T-helper 2 cell treated with Interferon-gamma antibody and Interleukin-4, amounts not matched to agents 100 ng/mL and 5 ng/mL, for 36 hours (primary cell): ENCODE measurements around the gene MAP2K4. TPM values are rescaled to one million over a fixed set of nuclear protein-coding genes. Genes with fewer than 3 reads are reported as not detected.
"Not testable (repeated sequence)": the region's sequence is repeated elsewhere in the genome, so short reads cannot be mapped to it uniquely, and the experiment has no call there.

Experiments
- intact Hi-C: fragments of 100-400 bp; cut with micrococcal nuclease; formaldehyde crosslinking; loops from one replicate; pipeline ENCODE4 v1.15.1; 2023
- total RNA-seq: library from RNA; stranded (reverse); gene quantifications from 2 replicates; pipeline ENCODE4 v1.2.3, GENCODE V29; 2022

Gene MAP2K4
- total RNA-seq, 1 donor from 2014 or later, result 26.4 TPM

DNA sequence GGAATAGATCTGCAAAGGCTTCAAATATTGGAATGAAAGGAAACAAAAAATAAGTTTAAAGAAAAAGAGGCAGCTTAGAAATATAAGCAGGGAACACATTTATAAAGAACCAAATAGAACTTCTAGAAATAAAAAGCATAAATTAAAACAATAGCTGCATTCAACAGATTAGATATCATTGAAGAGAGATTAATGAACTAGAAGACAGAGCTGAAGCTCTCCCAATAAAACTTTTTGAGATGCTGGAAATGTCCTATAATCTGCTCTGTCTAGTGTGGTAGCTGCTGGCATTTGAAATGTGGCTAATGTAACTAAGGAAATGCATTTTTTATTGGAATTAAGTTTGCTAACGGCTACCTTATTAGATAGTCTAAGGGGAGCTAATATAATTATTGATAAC is 115.6 kb downstream of the MAP2K4 start:
- intact Hi-C loops, result no loop called here

DNA sequence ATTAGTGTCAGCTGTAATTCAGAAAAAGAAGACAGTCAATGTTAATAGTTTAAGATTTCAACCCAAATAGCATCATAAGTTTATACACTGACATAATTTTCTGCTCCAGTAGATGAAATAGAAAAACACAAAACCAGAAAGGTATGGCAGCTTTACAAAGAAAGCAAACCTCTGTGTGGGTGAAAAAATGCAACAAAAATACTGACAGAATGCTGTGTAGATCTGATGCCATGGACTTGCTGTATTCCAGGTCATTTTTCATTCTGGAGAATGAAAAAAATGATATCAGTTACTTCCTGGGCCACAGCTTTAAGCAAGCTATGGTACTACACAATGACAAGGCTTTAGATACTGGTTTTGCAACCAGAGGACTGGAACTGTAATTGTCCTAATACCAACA is 116.0 kb downstream of the MAP2K4 start:
- intact Hi-C loops, result no loop called here

DNA sequence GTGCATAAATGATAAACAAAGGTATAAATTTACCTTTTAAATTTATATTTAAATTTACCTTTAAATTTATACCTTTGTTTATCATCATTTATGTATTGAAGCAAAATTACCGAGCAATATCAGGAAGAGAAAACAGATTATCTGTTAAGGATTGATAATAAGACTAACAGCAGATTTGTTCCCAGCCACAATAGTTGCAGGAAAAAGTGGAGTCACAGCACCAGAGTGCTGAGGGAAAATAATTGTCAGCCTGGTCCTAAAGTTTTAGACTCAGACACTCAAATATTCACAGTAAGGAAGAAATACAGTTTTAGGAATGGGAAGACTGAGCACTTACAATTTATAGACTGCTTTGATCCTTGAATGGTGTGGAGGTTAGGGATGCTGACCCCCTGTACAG is 117.2 kb downstream of the MAP2K4 start:
- intact Hi-C loops, result no loop called here

DNA sequence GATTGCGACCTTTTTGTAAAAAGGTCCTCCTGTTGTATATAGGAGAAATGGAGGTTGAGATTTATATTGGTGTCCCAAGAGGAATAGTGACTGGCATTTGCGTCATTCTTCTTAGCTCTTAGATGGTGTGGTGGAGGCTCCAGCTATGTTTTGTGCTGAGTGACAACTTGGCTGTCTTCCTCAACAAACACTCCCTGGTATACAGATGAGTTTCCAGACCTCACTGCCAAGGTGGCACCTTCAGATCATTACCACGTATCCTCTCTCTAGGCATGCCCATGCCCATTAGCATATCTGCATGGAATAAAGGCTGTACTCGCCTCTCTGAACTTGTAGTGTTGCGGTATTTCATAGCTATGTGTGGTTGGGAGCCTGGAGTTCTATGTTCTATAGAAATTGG is 120.0 kb downstream of the MAP2K4 start:
- intact Hi-C loops, result no loop called here

DNA sequence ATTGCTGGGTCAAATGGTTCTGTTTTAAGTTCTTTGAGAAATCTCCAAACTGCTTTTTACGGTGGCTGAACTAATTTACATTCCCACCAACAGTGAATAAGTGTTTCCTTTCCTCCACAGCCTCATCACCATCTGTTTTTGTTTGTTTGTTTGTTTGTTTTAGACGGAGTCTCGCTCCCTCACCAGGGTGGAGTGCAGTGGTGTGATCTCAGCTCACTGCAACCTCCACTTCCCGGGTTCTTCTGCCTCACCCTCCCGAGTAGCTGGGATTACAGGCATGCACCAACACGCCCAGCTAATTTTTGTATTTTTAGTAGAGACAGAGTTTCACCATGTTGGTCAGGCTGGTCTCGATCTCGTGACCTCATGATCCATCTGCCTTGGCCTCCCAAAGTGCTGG is 141.5 kb downstream of the MAP2K4 start:
- intact Hi-C loops, result not testable (repeated sequence)

DNA sequence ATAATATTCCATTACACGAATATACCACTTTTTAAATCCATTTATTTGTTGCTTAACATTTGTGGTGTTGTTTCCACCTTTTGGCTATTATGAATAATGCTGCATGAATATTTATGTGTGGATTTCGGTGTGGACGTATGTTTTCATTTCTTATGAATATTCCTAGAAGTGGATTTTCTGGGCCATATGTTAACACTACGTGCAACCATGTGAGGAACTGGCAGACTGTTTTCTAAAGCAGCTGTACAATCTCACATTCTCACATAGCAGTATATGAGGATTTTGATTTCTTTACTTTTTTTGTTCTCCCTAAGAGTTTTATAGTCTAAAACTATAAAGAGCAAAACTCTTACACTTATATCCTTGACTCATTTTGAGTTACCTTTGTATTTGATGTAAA is 143.4 kb downstream of the MAP2K4 start:
- intact Hi-C loops, result no loop called here

DNA sequence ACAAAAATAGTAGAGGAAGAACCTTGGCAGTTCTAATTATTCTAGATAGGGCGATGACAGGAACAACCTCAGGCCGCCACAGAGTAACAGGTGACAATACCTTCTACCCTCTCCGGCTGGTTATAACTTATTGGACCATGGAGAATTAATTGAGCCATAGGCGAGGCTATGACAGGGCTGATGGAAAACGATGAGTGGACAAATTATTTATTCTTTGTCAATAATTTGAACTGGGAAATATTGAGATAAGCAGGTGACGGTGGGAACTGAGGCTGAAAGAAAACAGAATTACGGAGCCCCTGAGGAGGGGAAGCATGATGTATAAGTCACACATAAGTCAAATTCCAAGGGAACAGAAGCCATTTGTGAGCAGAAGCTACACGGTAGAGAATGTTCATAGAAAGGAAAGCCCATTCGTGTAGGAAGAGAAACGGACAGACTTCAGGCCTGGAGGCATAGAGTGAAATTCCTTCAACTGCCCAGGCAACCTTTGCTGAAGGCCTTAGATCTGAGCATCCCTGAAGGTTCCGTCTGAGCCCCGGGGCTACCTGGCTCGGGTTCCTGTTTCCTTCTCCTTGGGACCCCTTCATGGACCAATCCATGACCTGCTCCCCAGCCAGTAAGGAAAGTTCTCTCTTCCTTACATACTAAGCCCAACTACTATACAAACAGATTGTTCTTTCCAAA is 158.1 kb downstream of the MAP2K4 start:
- intact Hi-C loops, result no loop called here

DNA sequence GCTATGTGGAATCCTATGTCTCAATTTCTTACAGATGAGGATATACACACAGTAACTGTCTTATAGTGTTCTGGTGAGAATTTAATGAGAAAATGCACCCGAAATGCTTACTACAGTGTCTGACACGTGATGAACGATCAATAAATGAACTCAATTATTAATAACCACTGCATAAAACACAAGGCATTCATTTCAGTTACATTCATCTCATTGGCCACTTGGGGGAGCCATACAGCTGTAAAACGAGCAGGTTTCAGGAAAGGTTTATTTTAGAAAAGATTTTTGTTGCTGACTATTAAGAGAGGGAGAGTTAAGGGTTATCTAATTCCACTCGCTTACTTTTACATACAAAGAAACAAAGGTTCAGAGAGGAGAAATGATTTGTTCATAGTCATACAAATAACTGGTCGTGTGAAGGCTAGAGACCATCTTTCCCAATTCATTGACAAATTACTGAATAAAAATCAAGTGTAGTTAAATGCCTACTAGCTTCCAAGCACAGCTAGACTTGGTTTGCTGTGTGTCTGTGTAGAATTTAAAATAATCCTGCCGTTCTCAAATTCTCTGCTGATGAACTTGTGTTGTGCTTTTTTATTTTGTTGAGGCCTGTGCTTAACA is 160.1 kb downstream of the MAP2K4 start:
- intact Hi-C loops, result no loop called here

DNA sequence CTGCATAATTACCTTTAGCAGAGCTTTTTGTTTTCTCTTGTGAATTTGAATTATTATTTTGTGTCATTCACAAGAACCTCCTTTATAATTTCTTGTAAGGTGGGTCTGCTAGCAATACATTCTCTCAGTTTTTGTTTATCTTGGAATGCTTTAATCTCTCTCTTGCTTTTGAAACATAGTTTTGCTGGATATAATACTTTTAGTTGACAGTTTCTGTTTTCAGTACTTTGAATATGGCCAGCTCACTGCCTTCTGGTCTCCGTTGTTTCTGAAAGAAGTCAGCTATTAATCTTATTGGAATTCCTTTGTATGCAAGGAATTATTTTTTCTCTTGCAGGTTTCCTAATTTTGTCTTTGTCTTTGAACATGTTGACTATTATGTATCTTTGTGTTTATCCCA is 167.0 kb downstream of the MAP2K4 start:
- intact Hi-C loops, result no loop called here

DNA sequence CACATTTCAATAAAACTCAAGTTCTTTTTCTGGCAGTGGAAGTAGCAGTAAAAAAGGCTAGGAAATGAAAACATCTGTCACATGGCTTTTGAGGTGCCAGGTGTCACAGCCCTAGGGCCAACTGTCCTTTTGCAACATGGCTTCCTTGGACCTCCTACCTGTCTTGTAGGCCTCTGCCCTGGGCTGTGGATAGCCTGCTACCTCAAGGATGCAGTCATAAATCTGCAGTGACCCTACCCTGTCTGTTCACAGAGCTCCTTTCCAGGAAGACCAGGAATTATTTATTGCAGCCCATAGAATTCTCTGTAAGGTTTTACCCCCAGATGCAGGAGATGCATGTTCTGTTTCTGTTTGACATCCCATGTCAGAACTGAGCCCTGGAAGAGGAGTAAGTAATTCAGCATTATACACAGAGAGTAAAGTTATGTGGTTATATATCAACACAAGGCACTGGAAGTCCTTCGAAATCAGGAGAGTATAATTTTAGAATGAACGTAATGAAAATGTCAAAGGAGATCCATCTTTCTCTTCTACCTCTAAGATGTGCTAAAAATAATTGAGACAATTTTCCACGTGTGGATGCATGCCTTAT is 172.6 kb downstream of the MAP2K4 start:
- intact Hi-C loops, result no loop called here

Other genes with a start within 250 kb of the MAP2K4 start
- gene ZNF18, start 23.4 kb upstream of the MAP2K4 start, total RNA-seq, result 8.8 and 9.1 TPM in 2 replicates